MV-4-11 (cell line): ENCODE measurements around the gene NR0B1.

Source experiments
- DNase-seq: peaks from one replicate; lab custom pipeline; 2025; lab: John Stamatoyannopoulos, UW

NR0B1 gene

GRCh38 chrX:30309139-30309571 lies at the start of gene NR0B1:
TSS of gene NR0B1 (minus strand) at chrX:30309390. CDS start at chrX:30309363, 27 bp downstream.
- DNase-seq = no peak

GRCh38 chrX:30349946-30350345 lies 40.8 kb upstream of the NR0B1 start:
- DNase-seq = no peak

DNA sequence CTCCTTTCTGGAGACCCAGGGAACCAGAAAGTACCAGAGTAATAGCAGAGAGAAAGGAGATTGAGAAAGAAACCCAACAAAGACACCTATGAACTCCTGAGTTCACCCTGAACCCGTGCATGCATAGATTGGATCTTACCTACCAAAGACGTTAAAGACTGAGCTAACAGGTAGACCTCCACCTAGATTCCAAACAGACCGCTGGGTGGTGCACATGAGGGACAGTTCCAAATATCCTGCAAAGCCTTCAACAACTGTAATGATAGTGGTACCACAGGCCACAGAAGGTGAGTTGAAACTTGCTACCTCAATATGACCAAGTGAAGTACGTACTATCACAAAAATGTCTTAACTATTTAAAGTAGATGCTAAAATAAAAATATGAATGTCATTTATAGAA lies 34.0 kb upstream of the NR0B1 start:
- DNase-seq = no peak

DNA sequence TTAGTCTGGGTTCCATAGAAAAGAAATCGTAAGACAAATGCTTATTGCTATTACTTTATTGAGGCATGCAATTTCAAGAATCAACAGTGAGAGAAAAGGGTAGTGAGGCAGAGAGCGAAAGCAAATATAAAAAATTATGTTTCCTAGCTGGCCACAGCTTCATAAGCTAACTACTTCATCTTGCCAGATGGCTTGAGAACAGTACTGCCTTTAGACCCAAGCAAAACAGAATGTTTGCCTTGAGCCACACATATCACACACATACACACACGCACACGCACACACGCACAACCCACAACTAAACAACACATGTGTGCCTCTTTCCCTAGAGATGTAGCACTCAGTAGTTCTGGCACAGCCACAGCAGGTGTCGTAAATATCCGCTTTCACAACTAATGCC lies 31.6 kb upstream of the NR0B1 start:
- DNase-seq = no peak

GRCh38 chrX:30327762-30328161 lies 18.6 kb upstream of the NR0B1 start:
- DNase-seq = no peak

DNA sequence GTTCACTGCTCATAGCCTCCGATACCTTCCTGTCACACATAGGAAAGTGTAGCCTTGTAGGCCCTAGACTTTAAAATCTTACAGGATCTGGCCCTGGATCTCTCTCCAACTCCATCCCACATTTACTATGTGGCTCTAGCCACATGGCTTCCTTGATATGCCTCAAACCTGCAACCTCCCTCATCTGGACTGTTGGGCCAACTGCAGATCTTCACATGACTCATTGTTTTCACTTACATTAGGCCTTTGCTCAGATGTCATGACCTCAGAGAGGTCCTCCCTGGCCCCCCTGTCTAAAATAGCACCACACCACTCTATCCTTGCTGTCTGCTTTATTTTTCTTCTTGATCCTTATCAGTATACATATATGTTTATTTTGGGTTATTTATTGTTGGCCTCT lies 8.1 kb upstream of the NR0B1 start:
- DNase-seq = no peak

- no peak for DNase-seq
Measured at GRCh38 chrX:30313322-30313721, 4.1 kb upstream of the NR0B1 start.

DNA sequence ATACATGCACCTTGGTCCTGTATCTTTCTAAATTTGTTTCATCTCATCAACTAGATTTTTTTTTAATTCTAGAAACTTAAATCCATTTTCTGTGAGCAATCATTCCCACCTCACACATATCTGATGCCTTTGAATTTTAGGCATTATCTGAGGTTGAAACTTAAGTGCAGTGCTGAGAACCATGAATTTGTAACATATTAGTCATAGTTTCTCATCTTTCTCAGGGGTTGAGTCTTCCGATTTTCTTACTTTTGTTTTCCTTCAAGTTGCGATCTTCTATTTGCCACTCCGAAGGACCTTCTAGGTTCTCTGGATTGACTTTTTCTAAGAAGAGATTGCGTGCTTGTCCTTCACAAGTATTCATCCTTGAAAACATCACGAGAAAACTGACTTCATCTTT lies 3.7 kb upstream of the NR0B1 start:
- no peak for DNase-seq

DNA sequence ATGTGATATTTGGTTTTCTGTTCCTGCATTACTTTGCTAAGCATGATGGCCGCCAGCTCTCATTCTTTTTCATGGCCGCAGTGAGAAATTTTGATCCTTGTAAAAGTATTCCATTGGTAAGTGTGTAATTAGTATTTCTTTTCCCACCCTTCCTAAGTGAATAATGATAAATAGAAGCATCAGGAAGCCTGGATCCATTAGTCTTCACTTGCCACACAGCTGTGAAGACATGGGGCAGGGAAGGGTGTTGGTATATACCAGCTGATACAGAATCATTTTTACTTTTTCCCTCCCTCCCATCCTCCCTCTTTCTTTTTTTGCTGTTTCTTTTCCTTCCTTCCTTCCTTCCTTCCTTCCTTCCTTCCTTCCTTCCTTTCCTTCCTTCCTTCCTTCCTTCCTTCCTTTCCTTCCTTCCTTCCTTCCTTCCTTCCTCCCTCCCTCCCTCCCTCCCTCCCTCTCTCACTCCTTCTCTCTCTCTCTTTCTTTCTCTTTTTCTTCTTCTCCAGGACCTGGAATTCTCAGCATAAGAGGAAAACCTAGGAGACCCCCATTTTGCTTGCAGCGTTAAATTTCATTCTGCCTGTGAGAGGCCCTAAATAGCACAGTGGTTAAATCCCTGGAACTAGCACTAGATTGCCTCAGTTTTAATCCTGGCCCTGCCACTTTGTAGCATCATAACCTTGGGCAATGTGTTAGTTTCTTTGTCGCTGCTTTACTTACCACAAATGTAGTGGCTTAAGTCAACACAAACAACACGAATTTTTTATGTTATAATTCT lies 1.4 kb upstream of the NR0B1 start:
- no peak for DNase-seq

- no peak for DNase-seq
Measured at GRCh38 chrX:30308263-30309138, 689 bp downstream of the NR0B1 start.

DNA sequence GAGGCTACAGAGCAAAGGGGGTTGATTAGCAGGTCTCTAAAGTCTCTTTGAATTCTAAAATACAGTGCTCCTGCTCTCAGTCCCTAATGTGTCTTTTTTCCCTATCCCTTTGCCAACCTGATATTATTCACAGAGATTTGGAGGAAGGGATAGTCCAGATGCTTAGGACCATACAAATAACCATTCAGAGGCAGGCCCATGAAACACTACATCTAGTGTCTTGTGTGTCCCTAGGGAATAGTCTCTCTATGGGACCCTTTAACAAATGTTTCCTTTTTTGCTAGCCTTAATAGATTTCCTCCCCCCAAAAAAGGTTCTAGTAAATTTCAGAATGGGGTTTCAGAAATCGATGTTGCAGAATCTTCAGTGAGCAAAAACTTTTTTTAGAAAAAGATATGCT lies 1.7 kb downstream of the NR0B1 start:
- DNase-seq = no peak

GRCh38 chrX:30304866-30305265 lies 4.3 kb downstream of the NR0B1 start:
- DNase-seq = no peak

GRCh38 chrX:30302956-30303355 lies 6.2 kb downstream of the NR0B1 start:
- DNase-seq = no peak

DNA sequence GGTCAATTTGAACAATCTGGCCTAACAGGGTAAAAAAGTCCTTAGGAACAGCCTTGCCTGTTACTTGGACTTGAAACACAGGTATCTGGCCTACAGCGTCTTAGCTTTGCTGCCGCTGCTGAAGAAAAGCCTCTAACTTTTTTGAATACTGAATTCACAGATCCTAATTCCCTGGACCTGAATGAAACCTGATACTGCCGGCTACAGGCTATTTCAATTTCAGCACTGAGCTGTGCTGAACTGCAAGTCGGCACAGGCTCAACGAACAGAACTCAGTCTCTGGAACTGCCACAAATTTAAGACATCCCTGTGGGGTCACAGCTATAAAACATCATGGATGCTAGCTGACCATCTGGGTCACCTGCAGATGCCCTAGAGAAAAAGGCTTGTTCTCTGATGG lies 7.2 kb downstream of the NR0B1 start:
- DNase-seq = no peak

DNA sequence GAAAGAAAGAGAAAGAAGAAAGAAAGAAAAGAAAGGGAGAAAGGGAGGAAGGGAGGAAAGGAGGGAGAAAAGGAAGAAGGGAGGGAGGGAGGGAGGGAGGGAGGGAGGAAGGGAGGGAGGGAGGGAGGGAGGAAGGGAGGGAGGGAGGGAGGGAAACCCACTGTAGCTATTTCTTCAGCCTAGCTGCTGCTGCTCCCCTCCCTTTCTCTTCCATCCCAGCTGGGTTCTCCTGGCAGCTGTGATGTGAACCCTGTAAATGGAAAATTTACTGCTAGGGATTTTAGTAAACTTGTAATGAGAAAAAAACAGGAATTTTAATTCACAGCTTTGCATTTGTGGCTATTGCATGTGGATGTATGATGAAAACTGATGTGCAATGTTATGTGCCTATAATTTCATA lies 8.0 kb downstream of the NR0B1 start:
- no peak for DNase-seq

GRCh38 chrX:30296408-30297254 lies 12.6 kb downstream of the NR0B1 start:
- no peak for DNase-seq

DNA sequence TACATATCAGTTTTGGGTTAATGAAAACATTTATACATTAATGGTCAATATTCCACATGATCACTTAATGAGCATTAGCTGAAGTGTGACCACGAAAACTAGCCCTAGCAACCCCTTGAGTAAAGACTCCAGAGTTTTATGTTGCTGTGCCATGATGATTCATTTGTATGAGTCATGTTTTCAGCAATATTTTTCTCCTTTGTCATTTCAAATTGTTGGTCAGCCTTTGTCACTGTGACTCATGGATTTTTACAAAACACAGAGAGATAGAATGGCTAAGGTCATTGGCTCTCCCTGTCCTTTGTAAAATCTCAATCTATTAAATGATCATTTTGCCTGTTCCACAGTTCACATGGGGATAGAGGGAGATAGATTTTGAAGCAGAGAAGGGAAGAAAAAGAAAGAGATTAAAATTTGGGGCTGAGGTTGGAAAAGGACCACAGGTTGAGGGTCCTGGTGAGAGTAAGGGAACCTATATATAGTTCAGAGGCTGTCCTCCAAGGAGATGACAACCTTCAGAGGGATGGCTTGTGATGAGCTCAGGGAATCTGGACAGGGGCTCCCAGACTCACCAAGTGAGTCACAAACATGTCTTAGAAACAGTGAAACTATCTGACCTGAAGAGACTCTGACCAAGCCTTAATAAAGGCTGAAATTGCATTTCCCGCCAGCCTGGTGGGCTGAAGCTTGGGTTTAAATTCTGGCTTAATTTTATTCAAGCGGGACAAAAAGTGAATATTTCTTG lies 25.6 kb downstream of the NR0B1 start:
- peak; percentile 63 for DNase-seq

DNA sequence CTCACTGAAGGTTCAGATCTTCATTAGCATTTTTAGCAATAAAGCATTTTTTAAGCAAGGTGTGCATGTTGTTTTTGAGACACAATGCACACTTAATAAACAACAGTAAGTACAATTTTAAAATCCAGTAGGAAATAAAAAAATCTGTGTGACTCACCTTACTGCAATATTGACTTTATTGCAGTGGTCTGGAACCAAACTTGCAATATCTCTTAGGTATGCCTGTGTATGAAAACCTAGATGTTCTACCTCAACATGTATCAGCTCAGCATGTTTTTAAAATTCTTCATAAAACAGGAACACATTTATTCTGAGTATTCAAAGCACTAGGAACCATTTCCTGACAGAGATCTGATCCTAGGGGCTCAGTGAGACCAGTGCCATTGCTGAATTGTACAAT lies 26.7 kb downstream of the NR0B1 start:
- no peak for DNase-seq

GRCh38 chrX:30280428-30280827 lies 28.8 kb downstream of the NR0B1 start:
- no peak for DNase-seq

GRCh38 chrX:30278365-30278764 lies 30.8 kb downstream of the NR0B1 start:
- no peak for DNase-seq

GRCh38 chrX:30275498-30275897 lies 33.7 kb downstream of the NR0B1 start:
- no peak for DNase-seq

DNA sequence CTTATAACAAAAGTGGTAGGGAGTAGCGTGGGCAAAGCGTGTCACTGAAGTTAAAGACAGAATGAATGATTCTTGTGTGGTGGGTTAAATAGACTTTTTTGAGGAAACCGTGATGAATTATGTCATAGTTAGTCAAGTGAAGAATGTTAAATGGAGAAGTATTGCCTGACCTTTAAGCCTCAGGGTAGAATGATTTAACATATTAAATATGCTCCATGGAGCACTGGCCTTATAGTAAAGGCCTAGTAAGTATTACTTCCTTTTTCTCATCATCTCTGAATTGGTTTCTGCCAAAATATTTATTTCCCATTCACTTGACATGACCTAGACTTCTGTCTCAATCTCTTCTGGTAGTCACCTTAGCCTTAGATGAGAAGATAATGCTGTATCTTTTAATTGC lies 38.6 kb downstream of the NR0B1 start:
- DNase-seq = peak; percentile 52
